GM10847 (cell line): ENCODE measurements around the gene TPK1.

Experiments used
- POLR2A ChIP-seq: IDR thresholded peaks from 2 replicates; pipeline ENCODE4 v1.6.1; 2011; ENCODE audit not compliant: insufficient read length; ENCODE audit errors: extremely low read depth

Gene TPK1

DNA sequence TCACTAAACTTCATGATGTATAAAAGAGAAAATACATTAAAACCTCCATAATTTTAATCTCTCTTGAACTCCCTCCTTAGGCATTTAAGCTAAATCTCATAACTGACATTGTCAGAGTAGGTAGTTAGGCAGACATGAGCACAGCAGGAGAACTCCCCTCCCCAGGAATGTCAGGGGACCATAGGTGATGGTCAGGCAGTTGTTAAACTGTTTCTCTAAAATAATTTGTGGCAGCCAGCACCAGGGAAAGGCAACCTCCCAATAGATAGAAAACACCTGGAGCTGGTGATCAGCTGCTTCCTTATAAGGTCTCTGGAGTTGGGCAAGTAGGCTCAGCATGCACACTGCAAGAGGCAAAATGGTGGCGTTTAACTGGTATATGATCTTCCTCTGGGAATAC is 73.0 kb downstream of the TPK1 start:
- TF ChIP-seq POLR2A = no peak

DNA sequence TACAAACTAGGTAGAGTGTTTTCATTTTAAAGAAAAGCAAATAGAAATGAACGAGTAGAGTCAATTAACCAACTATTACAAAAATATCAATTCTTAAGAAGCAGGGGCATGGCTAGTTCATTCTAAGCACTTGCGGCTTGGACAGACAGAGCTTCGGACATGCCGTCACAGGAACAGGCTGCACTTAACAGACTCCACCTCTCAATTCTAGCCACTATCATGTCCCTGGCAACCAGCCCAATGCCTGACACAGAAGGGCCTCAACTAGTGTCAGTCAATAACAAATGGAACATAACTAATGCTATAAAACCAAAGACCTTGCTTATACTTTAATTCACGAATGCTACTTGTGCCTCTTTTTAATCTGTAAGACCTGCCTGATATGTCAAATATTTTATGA is 74.4 kb downstream of the TPK1 start:
- no peak for TF ChIP-seq POLR2A

DNA sequence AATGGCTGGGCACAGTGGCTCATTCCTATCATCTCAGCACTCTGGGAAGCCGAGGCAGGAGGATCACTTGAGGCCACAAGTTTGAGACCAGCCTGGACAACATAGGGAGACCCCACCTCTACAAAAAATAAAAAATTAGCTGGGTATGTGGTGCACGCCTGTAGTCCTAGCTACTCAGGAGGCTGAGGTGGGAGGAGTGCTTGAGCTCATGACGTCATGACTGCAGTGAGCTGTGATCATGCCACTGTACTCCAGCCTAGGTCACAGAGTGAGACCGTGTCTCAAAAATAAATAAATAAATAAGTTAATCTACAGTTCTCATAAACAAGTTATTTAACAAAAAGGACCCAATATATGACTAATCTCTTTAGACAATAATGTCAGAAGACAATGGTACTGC is 76.2 kb downstream of the TPK1 start:
- TF ChIP-seq POLR2A = no peak

DNA sequence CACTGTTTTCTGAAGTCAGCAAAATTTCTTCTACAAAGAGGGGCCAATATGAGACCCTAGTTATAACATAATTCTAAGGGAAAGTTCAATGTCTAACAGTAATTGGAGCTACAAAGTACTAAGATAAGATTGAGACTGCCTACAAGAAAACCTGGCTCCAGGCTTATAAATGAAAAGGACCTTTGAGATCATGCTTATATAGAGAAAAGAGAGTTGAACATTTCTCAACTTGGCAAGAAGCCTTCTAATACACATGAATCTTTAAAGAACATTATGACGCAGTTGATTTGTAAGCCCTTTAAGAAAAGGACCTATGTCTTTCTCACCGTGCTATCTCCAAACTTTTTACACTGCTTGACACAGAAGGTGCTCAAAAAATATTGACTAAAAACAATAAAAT is 87.9 kb downstream of the TPK1 start:
- no peak for TF ChIP-seq POLR2A

DNA sequence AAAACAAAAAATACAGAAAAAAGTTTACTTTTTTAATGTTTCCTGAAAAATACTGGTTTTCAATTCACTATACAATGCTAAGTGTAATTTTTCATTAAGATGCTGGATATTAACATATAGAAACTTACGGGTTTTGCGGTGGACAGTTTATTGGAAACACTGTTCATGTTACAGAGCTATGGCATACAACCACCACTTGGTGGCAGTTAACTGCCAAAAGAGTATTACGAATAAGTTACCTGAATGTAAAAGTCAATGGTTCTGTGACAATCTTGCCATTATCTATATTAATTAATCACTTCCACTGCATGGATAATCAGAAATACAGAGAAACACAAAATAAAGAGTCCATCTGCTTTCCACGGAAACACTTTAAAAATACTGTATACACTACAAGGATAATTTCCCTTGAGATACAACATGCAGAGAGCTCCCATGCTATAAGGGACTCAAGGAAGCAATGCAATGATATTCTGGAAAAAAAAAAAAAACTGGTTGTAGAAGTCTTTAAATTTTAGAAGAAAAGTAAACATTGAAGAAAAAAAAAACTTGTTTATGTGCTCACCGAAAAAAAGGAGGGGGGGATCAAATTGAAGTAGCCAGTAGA is 97.0 kb downstream of the TPK1 start:
- no peak for TF ChIP-seq POLR2A

DNA sequence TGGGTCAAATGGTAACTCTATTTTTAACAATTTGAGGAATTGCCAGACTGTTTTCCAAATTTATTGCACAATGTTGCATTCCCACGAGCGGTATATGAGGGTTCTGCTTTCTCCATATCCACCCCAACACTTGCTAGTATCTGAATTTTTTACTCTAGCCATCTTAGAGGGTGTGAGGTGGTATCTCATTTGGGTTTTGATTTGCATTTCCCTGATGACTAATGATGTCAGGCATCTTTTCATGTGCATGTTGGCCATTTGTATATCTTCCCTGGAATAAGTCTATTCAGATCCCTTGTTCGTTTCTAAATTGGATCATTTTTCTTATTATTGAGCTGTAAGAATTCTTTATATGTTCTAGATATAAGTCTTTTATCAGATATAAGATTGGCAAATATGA is 97.7 kb downstream of the TPK1 start:
- TF ChIP-seq POLR2A = no peak

DNA sequence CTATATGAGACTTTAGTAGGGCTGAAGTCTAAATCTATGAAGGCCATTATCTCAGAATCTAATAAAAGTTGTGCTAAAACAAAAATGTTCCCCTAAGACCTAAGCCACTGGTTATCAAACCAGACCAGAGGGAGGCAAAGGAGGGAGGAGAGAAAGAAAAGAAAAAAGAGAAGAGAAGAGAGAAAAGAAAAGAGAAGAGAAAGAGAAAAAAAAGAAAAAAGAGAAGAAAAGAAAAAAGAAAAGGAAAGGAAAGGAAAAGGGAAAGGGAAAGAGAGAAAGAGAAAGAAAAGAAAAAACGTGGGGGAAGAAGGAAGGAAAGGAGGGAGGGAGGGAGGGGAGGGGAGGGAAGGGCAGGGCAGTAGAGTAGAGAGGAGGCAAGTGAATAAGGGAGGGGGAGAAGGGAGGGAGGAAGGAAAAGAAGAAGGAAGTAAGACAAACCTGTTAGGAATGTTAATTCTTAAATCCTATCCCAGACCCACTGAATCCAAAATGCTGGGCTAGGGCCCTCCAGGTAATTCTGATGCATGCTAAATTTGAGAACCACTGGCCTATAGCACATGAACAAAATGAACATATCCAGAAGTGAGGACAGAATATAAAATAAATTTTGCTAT is 98.9 kb downstream of the TPK1 start:
- no peak for TF ChIP-seq POLR2A

DNA sequence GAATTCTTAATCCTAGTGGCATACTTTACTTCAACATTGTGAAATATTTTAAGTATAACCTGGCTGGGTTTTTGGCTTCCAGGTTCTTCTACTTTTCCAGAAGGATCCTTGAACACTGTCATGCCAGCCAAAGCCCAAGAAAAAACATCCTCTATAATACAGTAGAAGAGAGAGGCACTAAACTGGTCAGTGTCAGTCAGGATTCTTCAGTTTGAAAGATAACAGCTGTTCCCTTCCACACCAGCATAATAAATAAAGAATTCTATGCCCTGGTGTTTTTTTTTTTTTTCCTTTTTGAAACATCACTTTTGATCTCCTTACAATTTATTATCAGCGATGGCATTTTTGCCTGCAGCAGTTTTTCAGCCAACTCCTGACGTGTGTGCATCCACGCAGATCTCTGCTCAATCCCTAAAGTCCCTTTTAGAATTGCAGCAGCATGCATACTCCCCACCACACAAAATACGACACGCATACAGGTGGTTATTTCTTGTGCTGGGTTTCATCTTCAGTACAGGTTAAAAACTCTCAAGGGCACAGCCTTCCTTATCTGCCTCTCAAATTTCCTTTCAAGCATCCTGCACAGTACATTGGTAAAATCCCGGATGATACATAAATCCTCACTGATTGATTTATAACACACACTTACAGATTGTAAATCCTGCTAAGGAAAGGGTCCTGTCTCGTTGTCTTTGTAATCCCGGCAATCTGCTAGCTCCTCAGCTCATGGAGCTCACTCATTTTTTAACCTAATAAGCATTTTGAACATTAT is 100.2 kb downstream of the TPK1 start:
- TF ChIP-seq POLR2A = no peak

DNA sequence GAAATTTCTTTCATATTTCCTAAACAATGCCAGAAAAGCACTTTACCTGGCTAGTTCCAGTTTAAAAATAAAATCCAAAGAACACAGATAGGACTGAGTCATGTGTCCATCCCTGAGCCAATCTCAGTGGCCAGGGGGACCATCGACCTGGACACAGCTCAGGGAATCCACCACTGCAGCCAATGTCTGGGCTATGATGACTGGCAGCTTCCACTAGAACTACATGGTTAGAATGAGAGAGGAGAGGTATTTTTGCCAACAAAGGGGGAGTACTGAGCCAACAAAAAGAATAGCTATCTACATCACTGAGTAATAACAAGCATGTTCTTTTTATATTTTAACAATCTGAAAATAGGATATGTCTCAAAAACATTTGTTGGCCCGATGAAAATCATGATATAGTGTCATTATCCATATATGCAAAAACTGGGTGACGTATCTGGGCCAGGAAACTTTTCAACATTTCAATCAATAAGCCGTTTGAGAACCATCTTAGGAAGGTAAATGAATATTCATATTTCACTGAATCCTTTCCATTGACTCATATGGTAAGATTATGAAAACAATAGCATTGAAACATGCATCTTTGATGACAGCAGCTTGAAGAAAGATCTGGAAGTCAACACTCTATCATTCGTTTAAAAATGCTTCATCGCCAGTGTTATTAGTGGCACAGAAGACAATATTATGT is 104.0 kb downstream of the TPK1 start:
- TF ChIP-seq POLR2A = no peak

DNA sequence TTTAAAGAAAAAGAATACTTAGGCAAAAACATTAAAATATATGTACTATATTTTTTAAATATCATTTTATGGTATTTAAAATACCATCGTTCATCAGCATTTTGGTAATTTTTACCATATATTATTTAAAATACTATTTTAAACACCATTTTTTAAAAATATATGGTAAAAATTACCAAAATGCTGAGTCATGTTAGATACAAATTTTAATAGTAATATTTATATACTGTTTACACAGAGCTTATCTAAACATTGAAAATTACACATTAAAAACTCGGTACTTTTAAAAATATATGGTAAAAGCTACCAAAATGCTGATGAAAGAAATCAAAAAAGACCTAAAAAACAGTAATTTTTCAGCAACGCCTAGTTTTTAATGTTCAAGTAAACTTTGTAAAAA is 105.6 kb downstream of the TPK1 start:
- no peak for TF ChIP-seq POLR2A

DNA sequence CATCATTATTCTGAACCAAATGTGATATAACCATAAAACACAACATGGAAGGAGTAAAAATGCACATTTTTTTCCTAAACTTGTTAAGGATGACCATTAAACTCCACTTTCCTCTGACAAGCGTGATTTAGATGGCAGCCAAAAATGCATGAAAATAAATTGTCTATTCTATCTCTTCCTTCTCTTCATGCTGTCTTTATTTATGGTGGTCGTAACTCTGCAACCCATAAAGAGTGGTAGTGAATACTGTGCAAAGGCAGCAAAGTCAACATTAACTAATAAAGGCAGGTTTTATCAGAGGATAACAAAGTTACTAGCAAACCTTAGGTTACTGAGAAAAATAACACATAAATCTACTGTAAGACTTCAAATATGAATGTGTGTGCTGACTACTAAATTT is 106.6 kb downstream of the TPK1 start:
- TF ChIP-seq POLR2A = no peak

DNA sequence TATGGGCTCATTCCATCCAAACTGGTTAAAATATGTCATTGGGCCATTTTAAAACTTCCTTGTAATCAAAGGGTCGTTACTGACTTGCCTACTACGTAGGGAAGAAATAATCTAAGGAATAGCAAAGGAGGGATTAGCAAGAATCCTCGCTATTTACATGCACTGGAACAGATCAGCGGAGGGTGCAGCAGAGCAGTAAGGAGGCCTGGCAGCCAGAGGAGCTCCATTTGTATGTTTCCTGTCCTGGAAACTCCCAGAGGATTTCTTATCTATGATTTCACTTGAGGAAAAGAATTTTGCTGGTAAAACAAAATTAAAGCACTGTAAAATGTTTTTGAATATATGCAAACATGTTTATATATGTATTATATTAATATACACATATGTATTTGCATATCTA is 107.3 kb downstream of the TPK1 start:
- TF ChIP-seq POLR2A = no peak

DNA sequence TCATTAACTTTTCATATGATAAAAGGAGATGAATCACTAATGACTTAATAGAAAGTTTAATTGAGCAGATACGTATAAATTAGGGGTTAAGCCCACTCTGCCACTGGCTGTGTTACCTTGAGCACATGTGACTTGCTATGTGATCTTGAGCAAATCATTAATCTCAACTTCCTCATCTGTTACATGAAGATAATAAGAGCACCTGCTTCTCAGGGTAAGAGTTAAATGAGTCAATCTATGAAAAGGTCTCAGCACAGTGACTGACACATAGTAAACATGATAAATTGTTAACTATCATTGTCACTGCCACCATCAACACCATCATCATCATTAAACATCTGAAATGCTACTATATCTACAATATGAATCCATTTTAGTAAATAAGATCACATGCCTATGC is 110.8 kb downstream of the TPK1 start:
- TF ChIP-seq POLR2A = no peak

DNA sequence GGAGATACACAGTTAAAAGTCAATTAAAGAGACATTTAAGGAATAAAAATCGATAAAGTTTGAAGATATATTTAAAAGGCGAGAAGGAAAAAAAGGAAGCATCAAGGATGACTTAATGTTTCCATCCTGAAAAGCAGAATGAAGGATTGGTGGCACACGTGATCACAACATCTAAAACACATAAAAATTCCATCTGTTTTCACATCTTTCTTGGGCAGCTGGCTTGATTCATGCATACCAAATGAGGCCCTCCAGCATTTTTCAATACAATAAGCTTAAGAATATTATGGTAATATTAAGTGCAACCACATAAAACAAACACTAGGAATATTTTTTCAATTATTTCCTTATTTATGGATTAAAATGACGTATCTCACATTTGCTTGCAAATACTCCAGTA is 112.6 kb downstream of the TPK1 start:
- TF ChIP-seq POLR2A = no peak

DNA sequence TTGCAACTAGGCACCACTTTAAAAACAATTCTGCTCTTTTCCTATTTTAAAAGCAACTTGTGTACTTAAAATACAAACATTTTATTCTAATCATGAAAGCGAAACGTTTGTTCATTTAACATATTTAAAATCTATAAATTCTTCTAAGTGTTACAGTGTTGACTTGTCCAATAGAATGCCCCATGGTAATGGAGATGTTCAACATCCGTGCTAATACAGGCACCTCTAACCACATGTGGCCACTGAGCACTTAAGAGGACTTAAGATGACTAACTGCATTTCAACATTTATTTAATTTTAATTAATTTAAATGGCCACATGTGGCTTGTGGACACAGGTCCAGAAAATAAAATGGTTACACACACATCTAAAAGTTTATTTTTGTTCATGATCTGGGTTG is 115.1 kb downstream of the TPK1 start:
- TF ChIP-seq POLR2A = no peak

DNA sequence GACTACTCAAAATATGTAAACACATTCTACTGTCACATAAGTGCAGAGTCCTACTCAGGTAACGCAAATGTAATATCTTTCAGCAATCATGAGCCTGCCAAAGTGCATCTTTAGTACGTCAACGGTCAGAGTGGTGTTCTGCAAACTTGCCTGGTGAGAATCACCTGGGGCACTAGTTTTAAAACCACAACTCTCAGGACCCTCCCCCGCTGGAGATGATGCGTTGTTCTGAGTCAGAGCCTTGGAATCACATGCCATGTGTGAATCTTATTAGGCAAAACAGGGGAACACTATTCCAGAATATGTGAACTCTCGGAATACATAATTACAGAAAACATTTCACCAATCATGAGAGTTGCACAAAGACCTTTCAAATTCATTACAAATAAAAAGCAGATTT is 115.7 kb downstream of the TPK1 start:
- TF ChIP-seq POLR2A = no peak
